Measurements from ENCODE around the gene REX1BD. TPM values are rescaled to one million over a fixed set of nuclear protein-coding genes. Genes with fewer than 3 reads are reported as not detected.

REX1BD gene
- total and polyA plus RNA-seq, 2 of the 13 experiments (the other 11 are each of a cell fraction or from before 2014, with no cell fraction given), result 7.5 to 25.4 TPM

GRCh38 chr19:18589380-18590272, 1.0 kb downstream of the REX1BD start (continued):
- TF ChIP-seq THYN1 (CRISPR knock-in tag; IDR thresholded peaks at IDR 0.05; ENCODE audit: borderline replicate concordance, low read depth), result no peak
- peak; percentile 53; the same call in 1 of the 2 replicates for TF ChIP-seq JUNB (CRISPR knock-in tag; IDR thresholded peaks at IDR 0.05; ENCODE audit: borderline replicate concordance)
- TF ChIP-seq HBP1 (CRISPR knock-in tag; IDR thresholded peaks at IDR 0.05; ENCODE audit: low read depth), result no peak; the same call in 1 of the 2 replicates
- TF ChIP-seq FOXP4 (CRISPR knock-in tag; IDR thresholded peaks at IDR 0.05), result no peak
- TF ChIP-seq ZFP1 (CRISPR knock-in tag; IDR thresholded peaks at IDR 0.05), result no peak
- TF ChIP-seq GABPB1 (CRISPR knock-in tag; IDR thresholded peaks at IDR 0.05), result peak; percentile 64
- TF ChIP-seq, protein P1, sequence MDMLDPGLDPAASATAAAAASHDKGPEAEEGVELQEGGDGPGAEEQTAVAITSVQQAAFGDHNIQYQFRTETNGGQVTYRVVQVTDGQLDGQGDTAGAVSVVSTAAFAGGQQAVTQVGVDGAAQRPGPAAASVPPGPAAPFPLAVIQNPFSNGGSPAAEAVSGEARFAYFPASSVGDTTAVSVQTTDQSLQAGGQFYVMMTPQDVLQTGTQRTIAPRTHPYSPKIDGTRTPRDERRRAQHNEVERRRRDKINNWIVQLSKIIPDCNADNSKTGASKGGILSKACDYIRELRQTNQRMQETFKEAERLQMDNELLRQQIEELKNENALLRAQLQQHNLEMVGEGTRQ (IDR thresholded peaks at IDR 0.05; ENCODE audit: low read depth, low read length), result no peak; the same call in 1 of the 2 replicates
- TF ChIP-seq, protein P1 (CRISPR knock-in tag; IDR thresholded peaks at IDR 0.05; ENCODE audit: borderline replicate concordance), result peak; percentile 59; the same call in 1 of the 2 replicates
- TF ChIP-seq POLR2A (IDR thresholded peaks at IDR 0.05; ENCODE audit: insufficient read depth in 1 of 2, low read depth in 2 of 2, low read length in 2 of 2), result no peak
- no peak for TF ChIP-seq MED8 (CRISPR knock-in tag; IDR thresholded peaks at IDR 0.05; ENCODE audit: insufficient replicate concordance)
- peak; percentile 53; the same call in 1 of the 2 replicates for TF ChIP-seq WIZ (CRISPR knock-in tag; IDR thresholded peaks at IDR 0.05)
- peak; percentile 51; the same call in 1 of the 2 replicates for TF ChIP-seq BCL6 (CRISPR knock-in tag; IDR thresholded peaks at IDR 0.05)
- TF ChIP-seq RNF2 (conservative IDR thresholded peaks at IDR 0.05; ENCODE audit: low read depth), result peak; percentile 97
- peak; percentile 43; the same call in 1 of the 2 replicates for TF ChIP-seq ZNF362 (CRISPR knock-in tag; IDR thresholded peaks at IDR 0.05; ENCODE audit: borderline replicate concordance)
- TF ChIP-seq FOXJ3 (CRISPR knock-in tag; IDR thresholded peaks at IDR 0.05; ENCODE audit: borderline replicate concordance), result no peak; the same call in 1 of the 2 replicates
- TF ChIP-seq SIX1 (CRISPR knock-in tag; IDR thresholded peaks at IDR 0.05; ENCODE audit: borderline replicate concordance), result no peak
- no peak for TF ChIP-seq MAFK (conservative IDR thresholded peaks at IDR 0.05 in 1 of 2, IDR thresholded peaks at IDR 0.05 in 1 of 2; ENCODE audit: low read length in 2 of 2)
- no peak for TF ChIP-seq MBD4 (IDR thresholded peaks at IDR 0.05; ENCODE audit: borderline replicate concordance, low read length)
- TF ChIP-seq SRF (IDR thresholded peaks at IDR 0.05; ENCODE audit: low read depth, low read length), result no peak
- TF ChIP-seq, protein P2, sequence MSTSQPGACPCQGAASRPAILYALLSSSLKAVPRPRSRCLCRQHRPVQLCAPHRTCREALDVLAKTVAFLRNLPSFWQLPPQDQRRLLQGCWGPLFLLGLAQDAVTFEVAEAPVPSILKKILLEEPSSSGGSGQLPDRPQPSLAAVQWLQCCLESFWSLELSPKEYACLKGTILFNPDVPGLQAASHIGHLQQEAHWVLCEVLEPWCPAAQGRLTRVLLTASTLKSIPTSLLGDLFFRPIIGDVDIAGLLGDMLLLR (CRISPR knock-in tag; IDR thresholded peaks at IDR 0.05), result peak; percentile 98
- TF ChIP-seq ZSCAN20 (CRISPR knock-in tag; IDR thresholded peaks at IDR 0.05; ENCODE audit: borderline replicate concordance), result no peak; the same call in 1 of the 2 replicates
